Uterus (tissue), 4 donors: ENCODE data around the gene FAM229B. TPM values are rescaled to one million over a fixed set of nuclear protein-coding genes. Genes with fewer than 3 reads are reported as not detected.

ENCODE experiments used
- DNase-seq, 2 donors: peaks; one replicate each; pipeline ENCODE4 v3.0.0-alpha.2; 2019 to 2020
- H3K27ac ChIP-seq, 2 donors: fragments of 200-600 bp; sonication (generic); 1 replicate in 1 of 2; 2 replicates in 1 of 2; pipeline ENCODE4 v1.5.1; 2016 to 2018
- H3K27me3 ChIP-seq, 2 donors: fragments of 200-600 bp; sonication (generic); one replicate each; pipeline ENCODE4 v1.5.1; 2018 to 2019; ENCODE audit warnings: control low read depth in 1 of 2
- H3K36me3 ChIP-seq, 2 donors: fragments of 200-600 bp; sonication (generic); one replicate each; pipeline ENCODE4 v1.5.1; 2019; ENCODE audit warnings: control low read depth in 1 of 2
- H3K4me1 ChIP-seq, 2 donors: fragments of 200-600 bp; sonication (generic); one replicate each; pipeline ENCODE4 v1.5.1; 2018 to 2019; ENCODE audit warnings: control low read depth in 1 of 2
- H3K4me3 ChIP-seq, 2 donors: fragments of 200-600 bp; sonication (generic); 1 replicate in 1 of 2; 2 replicates in 1 of 2; pipeline ENCODE4 v1.5.1; 2018 to 2019; ENCODE audit warnings: mild to moderate bottlenecking in 1 of 2
- H3K9me3 ChIP-seq, 2 donors: fragments of 200-600 bp; sonication (generic); one replicate each; pipeline ENCODE4 v1.5.1; 2019; ENCODE audit warnings: control low read depth in 1 of 2
- CTCF ChIP-seq, 4 experiments: fragments of 200-600 bp in 2 of 4; fragments of 450-650 bp in 2 of 4; sonication (generic) in 2 of 4; IDR thresholded peaks; one replicate each; pipeline ENCODE4 v1.5.1; 2016 to 2019; ENCODE audit warnings: antibody characterized with exemption in 4 of 4, mild to moderate bottlenecking in 2 of 4, moderate library complexity in 1 of 4
- POLR2A ChIP-seq, 2 donors: fragments of 450-650 bp; IDR thresholded peaks; one replicate each; pipeline ENCODE4 v1.6.1; 2016; ENCODE audit warnings: antibody characterized with exemption in 2 of 2, mild to moderate bottlenecking in 1 of 2, moderate library complexity in 1 of 2
- intact Hi-C: fragments of 100-400 bp; cut with DNase I; formaldehyde crosslinking; loops from one replicate; pipeline ENCODE4 v1.15.1; 2023; ENCODE audit warnings: low total_unique reads
- total RNA-seq, 4 donors: library from RNA; depleted of rRNA in 3 of 4; stranded (reverse); fragments of >200 nt in 3 of 4; gene quantifications; one replicate each; pipeline versions ENCODE4 v1.1.0 to v1.2.4, GENCODE V29; 2014 to 2023
- donor health status: DM: yes; HTN: yes; CAD: no.

The FAM229B gene
- total RNA-seq, 4 donors from 2014 or later: 7.2 to 47.6 (median 34.4) TPM

GRCh38 chr6:112066606-112067005 is 20.8 kb upstream of the FAM229B start:
- TF ChIP-seq POLR2A (IDR thresholded peaks at IDR 0.05) (no peak), CTCF (IDR thresholded peaks at IDR 0.05) (no peak)
- Histone ChIP-seq H3K27ac (no peak overlapping the region), H3K4me1 (no peaks in the 10 kb centered on the region), H3K27me3 (no peaks in the 10 kb centered on the region), H3K9me3 (no peaks in the 10 kb centered on the region), H3K4me3 (no peak overlapping the region), H3K36me3 (no peaks in the 10 kb centered on the region)
- intact Hi-C loops: no loop called here
- no peak for DNase-seq

GRCh38 chr6:112081569-112081968 is 5.8 kb upstream of the FAM229B start:
- H3K4me3 ChIP-seq: no peak overlapping the region
- intact Hi-C loops: no loop called here
- no peaks in the 10 kb centered on the region for H3K36me3 ChIP-seq

GRCh38 chr6:112085286-112086065 is 1.9 kb upstream of the FAM229B start:
- DNase-seq: no peak
- H3K4me3 ChIP-seq: no peak overlapping the region
- no peaks in the 10 kb centered on the region for H3K9me3 ChIP-seq
- no peak for TF ChIP-seq CTCF (IDR thresholded peaks at IDR 0.05)
- no peak overlapping the region for H3K27ac ChIP-seq
- intact Hi-C loops: no loop called here
- H3K36me3 ChIP-seq: no peaks in the 10 kb centered on the region
- no peaks in the 10 kb centered on the region for H3K27me3 ChIP-seq
- peaks cover 0 to 2% of the 10 kb centered on the region in 2 donors for H3K4me1 ChIP-seq

More at GRCh38 chr6:112081569-112081968, 5.8 kb upstream of the FAM229B start:
- no peaks in the 10 kb centered on the region for H3K27me3 ChIP-seq
- H3K27ac ChIP-seq: no peak overlapping the region
- H3K9me3 ChIP-seq: no peaks in the 10 kb centered on the region
- H3K4me1 ChIP-seq: peaks cover 0 to 3% of the 10 kb centered on the region in 2 donors
- DNase-seq: no peak
- no peak for TF ChIP-seq CTCF (IDR thresholded peaks at IDR 0.05)
- no peak for TF ChIP-seq POLR2A (IDR thresholded peaks at IDR 0.05)

GRCh38 chr6:112086744-112087135 is 651 bp upstream of the FAM229B start:
- no peak for TF ChIP-seq POLR2A (IDR thresholded peaks at IDR 0.05)
- TF ChIP-seq CTCF (IDR thresholded peaks at IDR 0.05): peak in 3 of 4 experiments; percentile 18 to 28 (median 27)
- Histone ChIP-seq H3K9me3 (no peaks in the 10 kb centered on the region), H3K4me3 (peak overlapping the region; percentile 74 to 76), H3K36me3 (no peaks in the 10 kb centered on the region), H3K4me1 (no peaks in the 10 kb centered on the region), H3K27me3 (no peaks in the 10 kb centered on the region), H3K27ac (peak overlapping the region; percentile 86)
- intact Hi-C loops: no loop called here
- DNase-seq: no peak

- H3K36me3 ChIP-seq: no peaks in the 10 kb centered on the region
- H3K27me3 ChIP-seq: no peaks in the 10 kb centered on the region
- no peaks in the 10 kb centered on the region for H3K4me1 ChIP-seq
- intact Hi-C loops: no loop called here
- TF ChIP-seq POLR2A (IDR thresholded peaks at IDR 0.05) (no peak), CTCF (IDR thresholded peaks at IDR 0.05) (no peak)
- H3K9me3 ChIP-seq: no peaks in the 10 kb centered on the region
- peak overlapping the region; percentile 74 to 76 for H3K4me3 ChIP-seq
- DNase-seq: no peak
- H3K27ac ChIP-seq: peak overlapping the region; percentile 86
Measured at GRCh38 chr6:112087916-112088315, 525 bp downstream of the FAM229B start.
